Activated naive CD8-positive, alpha-beta T cell treated with anti-CD3 and anti-CD28 coated beads, Interleukin-2, amount 10 ng/mL, durations not matched to agents 7 days and 5 days (primary cell): ENCODE data around the gene CLTA. TPM values are rescaled to one million over a fixed set of nuclear protein-coding genes. Genes with fewer than 3 reads are reported as not detected.

ENCODE experiments used
- ATAC-seq: fragments of 150-1000 bp; cut with Tn5 transposase; one replicate; pipeline ENCODE4 v1.10.0; 2021; ENCODE audit warnings: low read depth, moderate library complexity
- POLR2A ChIA-PET: fragments of 350-600 bp; sonication (Branson Sonifier 250); formaldehyde crosslinking; loops from one replicate; lab custom pipeline; 2021; ENCODE audit warnings: antibody characterized with exemption; lab: Charles Lee
- DNase-seq: peaks from one replicate; pipeline ENCODE4 v3.0.0; 2021
- H3K27ac Mint-ChIP-seq: one replicate; pipeline ENCODE4 v1.8.0; 2022; ENCODE audit warnings: mild to moderate bottlenecking, mixed read lengths
- H3K27me3 Mint-ChIP-seq: one replicate; pipeline ENCODE4 v1.8.0; 2022; ENCODE audit warnings: mild to moderate bottlenecking, moderate library complexity, mixed read lengths
- H3K36me3 Mint-ChIP-seq: one replicate; pipeline ENCODE4 v1.8.0; 2021; ENCODE audit warnings: mild to moderate bottlenecking, mixed read lengths
- H3K4me1 Mint-ChIP-seq: one replicate; pipeline ENCODE4 v1.8.0; 2021; ENCODE audit warnings: mixed read lengths
- H3K4me3 Mint-ChIP-seq: one replicate; pipeline ENCODE4 v1.8.0; 2022; ENCODE audit warnings: mild to moderate bottlenecking, moderate library complexity, mixed read lengths
- H3K9me3 Mint-ChIP-seq: one replicate; pipeline ENCODE4 v1.8.0; 2021; ENCODE audit warnings: mixed read lengths
- total RNA-seq, 2 experiments: library from RNA; stranded (reverse); gene quantifications; one replicate each; pipeline ENCODE4 v1.2.3, GENCODE V29; 2021

The CLTA gene
- total RNA-seq, 2 experiments from 2014 or later = 119 to 123 TPM

- Mint-ChIP-seq H3K27ac (peak overlapping the region; percentile 47), H3K4me3 (no peak overlapping the region), H3K36me3 (peaks cover 41% of the 10 kb centered on the region), H3K4me1 (peaks cover 36% of the 10 kb centered on the region), H3K9me3 (no peaks in the 10 kb centered on the region), H3K27me3 (no peaks in the 10 kb centered on the region)
- POLR2A ChIA-PET = interaction anchor here (0.5 to 3.0 kb wide), 2 partner anchors 9 to 17 kb away, joined by 4 to 10 read pairs; partner anchors contain the start of gene CLTA
- ATAC-seq (peak; percentile 27), DNase-seq (no peak)
Measured at GRCh38 chr9:36207546-36208012, 16.9 kb downstream of the CLTA start.

GRCh38 chr9:36208521-36209253, 18.0 kb downstream of the CLTA start:
- no peaks in the 10 kb centered on the region for H3K27me3 Mint-ChIP-seq
- peaks cover 42% of the 10 kb centered on the region for H3K36me3 Mint-ChIP-seq
- H3K27ac Mint-ChIP-seq = peak overlapping the region; percentile 12
- no peak overlapping the region for H3K4me3 Mint-ChIP-seq
- no peaks in the 10 kb centered on the region for H3K9me3 Mint-ChIP-seq
- POLR2A ChIA-PET = interaction anchor here (1.3 kb wide), 1 partner anchor 18 kb away, joined by 3 read pairs; the partner anchor contains the start of gene CLTA
- ATAC-seq (no peak), DNase-seq (no peak)
- peaks cover 45% of the 10 kb centered on the region for H3K4me1 Mint-ChIP-seq

- Mint-ChIP-seq H3K4me3 (no peak overlapping the region), H3K27me3 (no peaks in the 10 kb centered on the region), H3K36me3 (peaks cover 39% of the 10 kb centered on the region), H3K4me1 (peaks cover 47% of the 10 kb centered on the region), H3K27ac (no peak overlapping the region), H3K9me3 (no peaks in the 10 kb centered on the region)
- ATAC-seq = no peak
- POLR2A ChIA-PET = no interaction called here
- DNase-seq = no peak
Measured at GRCh38 chr9:36210722-36211121, 20.0 kb downstream of the CLTA start.

GRCh38 chr9:36211510-36211909, 20.8 kb downstream of the CLTA start:
- Mint-ChIP-seq H3K4me3 (no peak overlapping the region), H3K27ac (peak overlapping the region; percentile 15), H3K36me3 (peaks cover 39% of the 10 kb centered on the region), H3K27me3 (no peaks in the 10 kb centered on the region), H3K4me1 (peaks cover 45% of the 10 kb centered on the region), H3K9me3 (no peaks in the 10 kb centered on the region)
- ATAC-seq = no peak
- POLR2A ChIA-PET = interaction anchor here (0.6 kb wide), 1 partner anchor 35 kb away, joined by 3 read pairs; no protein-coding TSS in a partner anchor
- no peak for DNase-seq

- no peak for DNase-seq
- H3K27ac Mint-ChIP-seq = peak overlapping the region; percentile 57
- POLR2A ChIA-PET = interaction anchor here (0.6 to 1.6 kb wide), 4 partner anchors 20 to 45 kb away, joined by 3 to 9 read pairs (median 4); partner anchors contain the start of genes CLTA and GNE
Measured at GRCh38 chr9:36213387-36213786, 22.7 kb downstream of the CLTA start.

GRCh38 chr9:36213989-36214388, 23.3 kb downstream of the CLTA start:
- Mint-ChIP-seq H3K27me3 (no peaks in the 10 kb centered on the region), H3K9me3 (no peaks in the 10 kb centered on the region), H3K27ac (no peak overlapping the region), H3K36me3 (peaks cover 39% of the 10 kb centered on the region), H3K4me3 (no peak overlapping the region), H3K4me1 (peaks cover 49% of the 10 kb centered on the region)
- POLR2A ChIA-PET = interaction anchor here (1.6 kb wide), 2 partner anchors 21 to 23 kb away, joined by 3 to 9 read pairs; partner anchors contain the start of gene CLTA
- no peak for DNase-seq
- no peak for ATAC-seq

More at GRCh38 chr9:36213387-36213786, 22.7 kb downstream of the CLTA start:
- Mint-ChIP-seq H3K4me1 (peaks cover 45% of the 10 kb centered on the region), H3K36me3 (peaks cover 37% of the 10 kb centered on the region), H3K4me3 (no peak overlapping the region), H3K27me3 (no peaks in the 10 kb centered on the region), H3K9me3 (no peaks in the 10 kb centered on the region)
- ATAC-seq = no peak

DNA sequence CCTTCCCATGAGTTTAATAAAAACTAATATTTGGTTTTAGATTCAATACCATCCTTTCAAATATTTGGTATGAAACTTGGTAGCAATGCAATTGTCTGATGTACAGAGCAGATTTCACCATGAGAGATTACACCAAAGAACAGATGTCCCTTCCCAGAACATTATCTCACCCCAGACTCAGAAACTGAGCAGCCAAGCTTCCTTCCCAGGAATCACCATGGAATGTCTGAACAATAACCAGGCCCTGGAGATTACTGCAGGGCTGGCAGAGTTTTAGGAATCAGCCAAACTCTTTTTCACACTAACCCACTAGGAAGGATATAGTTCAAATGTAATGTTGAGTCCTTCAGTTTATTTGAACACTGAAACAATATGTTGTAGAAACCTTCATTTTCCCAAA, 23.9 kb downstream of the CLTA start:
- no peaks in the 10 kb centered on the region for H3K9me3 Mint-ChIP-seq
- DNase-seq = no peak
- H3K36me3 Mint-ChIP-seq = peaks cover 39% of the 10 kb centered on the region
- H3K4me3 Mint-ChIP-seq = no peak overlapping the region
- H3K27ac Mint-ChIP-seq = no peak overlapping the region
- ATAC-seq = no peak
- H3K27me3 Mint-ChIP-seq = no peaks in the 10 kb centered on the region
- POLR2A ChIA-PET = no interaction called here
- peaks cover 51% of the 10 kb centered on the region for H3K4me1 Mint-ChIP-seq

DNA sequence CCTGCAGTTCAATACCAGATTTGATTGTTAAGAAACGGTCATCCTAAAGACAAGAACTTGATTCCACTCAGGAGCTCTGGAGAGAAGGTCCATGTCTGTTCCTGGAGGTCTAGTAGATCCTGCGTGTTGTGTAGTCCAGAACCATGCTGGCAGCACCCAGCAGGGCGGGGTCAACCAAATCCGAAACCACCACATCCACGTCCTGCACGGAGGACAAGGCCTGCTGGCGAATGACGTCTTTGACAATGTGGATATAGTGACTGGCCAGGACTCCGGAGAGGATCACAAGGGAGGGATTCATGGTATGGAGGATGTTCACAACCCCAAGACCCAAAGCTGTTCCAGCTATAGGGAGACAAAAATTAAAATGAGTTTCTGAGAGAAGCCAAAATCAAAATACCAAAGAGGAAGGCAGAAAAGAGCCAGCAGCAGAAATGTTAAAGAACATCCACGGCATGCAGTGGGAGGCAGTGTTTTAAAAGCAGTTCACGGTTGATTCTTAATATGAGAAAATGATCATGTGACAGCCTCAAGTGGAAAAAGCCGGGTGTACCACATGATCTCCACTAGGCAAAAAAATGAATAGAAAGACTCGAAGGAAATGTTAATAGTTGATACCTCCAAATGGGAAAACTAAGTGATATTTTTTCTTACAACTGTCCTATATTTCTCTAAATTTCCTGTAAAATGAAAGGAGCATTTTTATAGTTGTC, 26.7 kb downstream of the CLTA start:
- POLR2A ChIA-PET = interaction anchor here (2.8 kb wide), 2 partner anchors 27 kb away, joined by 12 to 16 read pairs; partner anchors contain the start of gene CLTA
- peak overlapping the region; percentile 44 for H3K4me3 Mint-ChIP-seq
- no peaks in the 10 kb centered on the region for H3K27me3 Mint-ChIP-seq
- H3K9me3 Mint-ChIP-seq = no peaks in the 10 kb centered on the region
- peaks cover 50% of the 10 kb centered on the region for H3K36me3 Mint-ChIP-seq
- H3K27ac Mint-ChIP-seq = peak overlapping the region; percentile 79
- DNase-seq (no peak), ATAC-seq (no peak)
- H3K4me1 Mint-ChIP-seq = peaks cover 46% of the 10 kb centered on the region

DNA sequence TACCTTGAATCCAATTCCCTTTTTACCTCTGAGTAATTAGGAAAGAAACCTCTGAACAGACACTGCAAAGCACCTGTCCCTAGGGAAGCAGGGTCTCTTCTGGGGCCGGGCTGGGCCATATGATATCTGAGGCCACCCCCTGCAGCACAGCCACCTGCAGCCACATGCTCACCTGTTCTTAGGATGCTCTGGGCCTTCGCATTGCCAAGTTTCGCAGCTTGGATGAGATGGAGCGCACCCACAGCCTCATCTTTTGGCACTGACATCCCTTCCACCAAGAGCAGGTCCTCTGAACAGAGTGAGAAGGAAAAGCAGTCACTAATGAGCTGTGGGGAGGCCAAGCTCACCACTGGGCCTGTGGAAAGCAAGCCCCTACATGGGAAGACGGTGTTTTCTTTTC, 27.3 kb downstream of the CLTA start:
- peak overlapping the region; percentile 79 for H3K27ac Mint-ChIP-seq
- POLR2A ChIA-PET = interaction anchor here (0.9 to 2.8 kb wide), 2 partner anchors 27 to 40 kb away, joined by 3 to 16 read pairs; partner anchors contain the start of genes CLTA and GNE
- DNase-seq (peak; percentile 45), ATAC-seq (no peak)
- H3K4me3 Mint-ChIP-seq = peak overlapping the region; percentile 44
- no peaks in the 10 kb centered on the region for H3K27me3 Mint-ChIP-seq
- peaks cover 41% of the 10 kb centered on the region for H3K4me1 Mint-ChIP-seq
- peaks cover 55% of the 10 kb centered on the region for H3K36me3 Mint-ChIP-seq
- H3K9me3 Mint-ChIP-seq = peaks cover 6% of the 10 kb centered on the region

GRCh38 chr9:36218411-36218901, 27.7 kb downstream of the CLTA start:
- H3K27me3 Mint-ChIP-seq = no peaks in the 10 kb centered on the region
- peak overlapping the region; percentile 79 for H3K27ac Mint-ChIP-seq
- peak; percentile 47 for DNase-seq
- ATAC-seq = peak; percentile 93
- peaks cover 38% of the 10 kb centered on the region for H3K4me1 Mint-ChIP-seq
- POLR2A ChIA-PET = interaction anchor here (0.9 to 2.8 kb wide), 2 partner anchors 28 to 40 kb away, joined by 3 to 16 read pairs; partner anchors contain the start of genes CLTA and GNE
- peaks cover 55% of the 10 kb centered on the region for H3K36me3 Mint-ChIP-seq
- H3K4me3 Mint-ChIP-seq = peak overlapping the region; percentile 44
- H3K9me3 Mint-ChIP-seq = peaks cover 9% of the 10 kb centered on the region

- Mint-ChIP-seq H3K27me3 (no peaks in the 10 kb centered on the region), H3K9me3 (peaks cover 10% of the 10 kb centered on the region), H3K36me3 (peaks cover 65% of the 10 kb centered on the region), H3K4me3 (no peak overlapping the region), H3K4me1 (peaks cover 28% of the 10 kb centered on the region), H3K27ac (no peak overlapping the region)
- no peak for ATAC-seq
- POLR2A ChIA-PET = no interaction called here
- DNase-seq = no peak
Measured at GRCh38 chr9:36221667-36222066, 30.9 kb downstream of the CLTA start.

GRCh38 chr9:36222449-36222848, 31.7 kb downstream of the CLTA start:
- ATAC-seq (no peak), DNase-seq (no peak)
- Mint-ChIP-seq H3K36me3 (peaks cover 63% of the 10 kb centered on the region), H3K4me1 (peaks cover 21% of the 10 kb centered on the region), H3K4me3 (no peak overlapping the region), H3K9me3 (peaks cover 10% of the 10 kb centered on the region), H3K27me3 (no peaks in the 10 kb centered on the region), H3K27ac (no peak overlapping the region)
- POLR2A ChIA-PET = interaction anchor here (0.9 kb wide), 1 partner anchor 32 kb away, joined by 3 read pairs; the partner anchor contains the start of gene CLTA

GRCh38 chr9:36237230-36237629, 46.5 kb downstream of the CLTA start:
- POLR2A ChIA-PET = no interaction called here
- peaks cover 25% of the 10 kb centered on the region for H3K36me3 Mint-ChIP-seq
- no peak for DNase-seq

More at GRCh38 chr9:36237230-36237629, 46.5 kb downstream of the CLTA start:
- no peak for ATAC-seq
- peaks cover 2% of the 10 kb centered on the region for H3K4me1 Mint-ChIP-seq
- H3K27me3 Mint-ChIP-seq = no peaks in the 10 kb centered on the region
- H3K4me3 Mint-ChIP-seq = no peak overlapping the region
- H3K9me3 Mint-ChIP-seq = no peaks in the 10 kb centered on the region
- no peak overlapping the region for H3K27ac Mint-ChIP-seq
